Spleen (tissue), 7 donors: ENCODE results near the gene LRBA.

Experiments used
- POLR2A ChIP-seq, 3 donors: fragments of 450-650 bp; IDR thresholded peaks; one replicate each; pipeline ENCODE4 v1.5.1; 2017; ENCODE audit warnings: antibody characterized with exemption in 3 of 3, mild to moderate bottlenecking in 1 of 3
- POLR2AphosphoS5 ChIP-seq, 3 donors: sonication (generic); formaldehyde crosslinking; IDR thresholded peaks; one replicate each; pipeline ENCODE4 v1.5.1; 2017; ENCODE audit warnings: antibody characterized with exemption in 3 of 3
- TF ChIP-seq, protein P1 (sequence below), 11 experiments: fragments of 200-600 bp in 7 of 11; fragments of 450-650 bp in 4 of 11; sonication (generic) in 4 of 11; IDR thresholded peaks in 8 of 11; conservative IDR thresholded peaks in 3 of 11; 1 replicate in 7 of 11; 2 replicates in 4 of 11; pipeline versions ENCODE4 v1.4.0 to v1.8.0; 2016 to 2021; ENCODE audit warnings: antibody characterized with exemption in 11 of 11, inconsistent platforms in 4 of 11, mild to moderate bottlenecking in 1 of 11
- donor health status: DM: no; HTN: no; CAD: no; lungs with moderate emphysema.
- donor health status: DM: no; HTN: no; CAD: no.
- donor health status: DM: no; HTN: no; CAD: no.

DNA sequence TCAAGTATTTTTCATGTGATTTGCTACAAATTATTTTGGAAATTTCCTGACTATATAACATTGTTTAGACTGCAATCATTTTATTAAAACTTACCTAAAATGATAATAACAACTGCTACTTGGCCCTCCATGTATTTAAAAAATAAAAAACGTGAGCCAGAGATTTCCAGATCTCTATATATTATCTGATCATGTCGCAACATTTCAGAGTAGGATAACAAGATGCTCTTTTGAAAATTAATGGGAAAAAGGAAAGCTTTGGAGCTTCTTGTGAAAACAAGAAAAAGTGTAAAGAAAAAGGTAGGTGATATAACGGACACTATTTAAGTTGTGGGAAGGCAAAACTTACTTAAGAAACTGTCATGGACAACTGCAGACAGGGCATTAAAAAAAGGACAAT, 448.0 kb downstream of the LRBA start:
- TF ChIP-seq POLR2A (IDR thresholded peaks at IDR 0.05) (no peak), POLR2AphosphoS5 (IDR thresholded peaks at IDR 0.05) (no peak)
- TF ChIP-seq, protein P1, sequence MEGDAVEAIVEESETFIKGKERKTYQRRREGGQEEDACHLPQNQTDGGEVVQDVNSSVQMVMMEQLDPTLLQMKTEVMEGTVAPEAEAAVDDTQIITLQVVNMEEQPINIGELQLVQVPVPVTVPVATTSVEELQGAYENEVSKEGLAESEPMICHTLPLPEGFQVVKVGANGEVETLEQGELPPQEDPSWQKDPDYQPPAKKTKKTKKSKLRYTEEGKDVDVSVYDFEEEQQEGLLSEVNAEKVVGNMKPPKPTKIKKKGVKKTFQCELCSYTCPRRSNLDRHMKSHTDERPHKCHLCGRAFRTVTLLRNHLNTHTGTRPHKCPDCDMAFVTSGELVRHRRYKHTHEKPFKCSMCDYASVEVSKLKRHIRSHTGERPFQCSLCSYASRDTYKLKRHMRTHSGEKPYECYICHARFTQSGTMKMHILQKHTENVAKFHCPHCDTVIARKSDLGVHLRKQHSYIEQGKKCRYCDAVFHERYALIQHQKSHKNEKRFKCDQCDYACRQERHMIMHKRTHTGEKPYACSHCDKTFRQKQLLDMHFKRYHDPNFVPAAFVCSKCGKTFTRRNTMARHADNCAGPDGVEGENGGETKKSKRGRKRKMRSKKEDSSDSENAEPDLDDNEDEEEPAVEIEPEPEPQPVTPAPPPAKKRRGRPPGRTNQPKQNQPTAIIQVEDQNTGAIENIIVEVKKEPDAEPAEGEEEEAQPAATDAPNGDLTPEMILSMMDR (IDR thresholded peaks at IDR 0.05 in 8 of 11, conservative IDR thresholded peaks at IDR 0.05 in 3 of 11) = no peak
